HL-60 (cell line): ENCODE results near the gene P2RY14.
A peak's percentile ranks its signal among the peaks of the same experiment; 100 is the strongest.

Experiments used
- DNase-seq, 2 experiments: peaks; one replicate each; pipeline ENCODE4 v3.0.0-alpha.2; 2010 to 2020; ENCODE audit warnings: low read depth in 1 of 2, low spot score in 1 of 2
- H3K27ac ChIP-seq: fragments of 250-450 bp; sonication (Bioruptor Pico); replicated peaks from 2 replicates; pipeline ENCODE4 v1.5.1; 2020; ENCODE audit warnings: mild to moderate bottlenecking, moderate library complexity
- H3K27me3 ChIP-seq: fragments of 250-450 bp; sonication (Bioruptor Pico); 2 replicates; pipeline ENCODE4 v1.5.1; 2021; ENCODE audit warnings: mild to moderate bottlenecking, moderate library complexity; ENCODE audit not compliant: insufficient read depth, poor library complexity, severe bottlenecking
- H3K4me3 ChIP-seq: replicated peaks from 2 replicates; pipeline ENCODE4 v1.5.1; 2011; ENCODE audit warnings: mild to moderate bottlenecking, control low read depth, low read length; ENCODE audit not compliant: insufficient read depth
- CTCF ChIP-seq: IDR thresholded peaks from one replicate; pipeline ENCODE4 v1.5.1; 2011; ENCODE audit warnings: low read length, control low read depth, inconsistent platforms; ENCODE audit not compliant: insufficient read depth
- GABPA ChIP-seq: IDR thresholded peaks from 2 replicates; pipeline ENCODE4 v1.6.1; 2012; ENCODE audit warnings: low read depth
- POLR2AphosphoS5 ChIP-seq: IDR thresholded peaks from 2 replicates; pipeline ENCODE4 v1.6.1; 2012; ENCODE audit warnings: low read depth
- SPI1 ChIP-seq: IDR thresholded peaks from 2 replicates; pipeline ENCODE4 v1.6.1; 2012; ENCODE audit warnings: low read depth, mild to moderate bottlenecking, borderline replicate concordance
- TF ChIP-seq, protein P1 (sequence below): IDR thresholded peaks from 2 replicates; pipeline ENCODE4 v1.6.1; 2012; ENCODE audit warnings: low read depth; ENCODE audit not compliant: insufficient replicate concordance

Gene P2RY14

GRCh38 chr3:151321526-151321925 is 43.2 kb upstream of the P2RY14 start:
- H3K27ac ChIP-seq: peak overlapping the region; percentile 22; the same call in 1 of the 2 replicates
- no peak for TF ChIP-seq SPI1
- TF ChIP-seq, protein P1, sequence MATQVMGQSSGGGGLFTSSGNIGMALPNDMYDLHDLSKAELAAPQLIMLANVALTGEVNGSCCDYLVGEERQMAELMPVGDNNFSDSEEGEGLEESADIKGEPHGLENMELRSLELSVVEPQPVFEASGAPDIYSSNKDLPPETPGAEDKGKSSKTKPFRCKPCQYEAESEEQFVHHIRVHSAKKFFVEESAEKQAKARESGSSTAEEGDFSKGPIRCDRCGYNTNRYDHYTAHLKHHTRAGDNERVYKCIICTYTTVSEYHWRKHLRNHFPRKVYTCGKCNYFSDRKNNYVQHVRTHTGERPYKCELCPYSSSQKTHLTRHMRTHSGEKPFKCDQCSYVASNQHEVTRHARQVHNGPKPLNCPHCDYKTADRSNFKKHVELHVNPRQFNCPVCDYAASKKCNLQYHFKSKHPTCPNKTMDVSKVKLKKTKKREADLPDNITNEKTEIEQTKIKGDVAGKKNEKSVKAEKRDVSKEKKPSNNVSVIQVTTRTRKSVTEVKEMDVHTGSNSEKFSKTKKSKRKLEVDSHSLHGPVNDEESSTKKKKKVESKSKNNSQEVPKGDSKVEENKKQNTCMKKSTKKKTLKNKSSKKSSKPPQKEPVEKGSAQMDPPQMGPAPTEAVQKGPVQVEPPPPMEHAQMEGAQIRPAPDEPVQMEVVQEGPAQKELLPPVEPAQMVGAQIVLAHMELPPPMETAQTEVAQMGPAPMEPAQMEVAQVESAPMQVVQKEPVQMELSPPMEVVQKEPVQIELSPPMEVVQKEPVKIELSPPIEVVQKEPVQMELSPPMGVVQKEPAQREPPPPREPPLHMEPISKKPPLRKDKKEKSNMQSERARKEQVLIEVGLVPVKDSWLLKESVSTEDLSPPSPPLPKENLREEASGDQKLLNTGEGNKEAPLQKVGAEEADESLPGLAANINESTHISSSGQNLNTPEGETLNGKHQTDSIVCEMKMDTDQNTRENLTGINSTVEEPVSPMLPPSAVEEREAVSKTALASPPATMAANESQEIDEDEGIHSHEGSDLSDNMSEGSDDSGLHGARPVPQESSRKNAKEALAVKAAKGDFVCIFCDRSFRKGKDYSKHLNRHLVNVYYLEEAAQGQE: no peak
- TF ChIP-seq GABPA: no peak
- TF ChIP-seq POLR2AphosphoS5: no peak
- no peak for TF ChIP-seq CTCF
- no peak overlapping the region for H3K4me3 ChIP-seq
- H3K27me3 ChIP-seq: no peaks in the 10 kb centered on the region
- no peak for DNase-seq

- no peak for DNase-seq
- Histone ChIP-seq H3K27me3 (no peaks in the 10 kb centered on the region), H3K4me3 (no peak overlapping the region), H3K27ac (peak overlapping the region; percentile 64)
- TF ChIP-seq GABPA: no peak
- no peak for TF ChIP-seq POLR2AphosphoS5
- TF ChIP-seq, protein P1: no peak
- no peak for TF ChIP-seq CTCF
- no peak for TF ChIP-seq SPI1
Measured at GRCh38 chr3:151320131-151320530, 41.8 kb upstream of the P2RY14 start.

DNA sequence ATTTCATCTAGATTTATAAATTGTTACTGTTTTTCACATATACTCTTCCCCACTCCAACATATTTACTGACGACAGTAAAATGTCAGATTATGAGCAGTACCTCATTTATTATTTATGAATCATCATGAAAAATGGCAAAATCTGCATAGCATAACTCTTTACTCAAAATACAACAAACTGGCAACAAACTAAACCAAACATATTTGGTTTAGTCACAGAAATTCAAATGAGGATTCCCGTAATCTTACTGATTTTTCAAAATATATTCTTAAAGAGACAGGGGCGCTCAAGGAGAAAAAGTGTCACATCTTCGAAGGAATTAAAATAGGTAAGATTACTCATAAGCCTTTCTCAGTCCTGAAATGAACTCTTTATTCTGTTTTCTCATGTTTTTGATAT is 41.3 kb upstream of the P2RY14 start:
- TF ChIP-seq SPI1 (no peak), GABPA (no peak), POLR2AphosphoS5 (no peak), CTCF (no peak)
- TF ChIP-seq, protein P1: no peak

More for the DNA sequence above, 41.3 kb upstream of the P2RY14 start:
- DNase-seq: no peak
- Histone ChIP-seq H3K4me3 (no peak overlapping the region), H3K27me3 (no peaks in the 10 kb centered on the region), H3K27ac (peak overlapping the region; percentile 64)
